Measurements from ENCODE around the gene BTBD6.

The BTBD6 gene

DNA sequence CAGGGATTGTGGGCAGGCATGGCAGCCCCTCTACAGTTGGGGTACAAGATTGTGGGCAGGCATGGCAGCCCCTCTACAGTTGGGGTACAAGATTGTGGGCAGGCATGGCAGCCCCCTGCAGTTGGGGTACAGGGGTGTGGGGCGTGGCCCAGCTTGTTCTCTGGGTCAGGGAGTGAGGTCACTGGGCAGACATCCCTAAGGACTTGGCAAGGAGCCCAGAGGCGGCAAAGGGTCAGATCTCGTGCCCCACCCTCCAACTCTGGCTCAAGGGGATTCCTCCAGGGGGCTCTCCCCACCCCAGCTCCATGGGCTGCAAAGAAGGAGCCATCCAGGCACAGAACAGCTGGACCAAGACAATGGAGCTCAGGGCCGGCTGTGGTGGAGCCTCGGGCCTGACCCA lies 41.5 kb upstream of the BTBD6 start:
- H3K27ac Mint-ChIP-seq = no peak overlapping the region
- peaks cover 34% of the 10 kb centered on the region for H3K36me3 Mint-ChIP-seq (ENCODE audit: low read depth)
- H3K4me3 Mint-ChIP-seq = no peak overlapping the region
- peaks cover 41% of the 10 kb centered on the region for H3K27me3 Mint-ChIP-seq
- peaks cover 26% of the 10 kb centered on the region for H3K4me1 Mint-ChIP-seq (ENCODE audit: low read depth)
- no peaks in the 10 kb centered on the region for H3K9me3 Mint-ChIP-seq
- intact Hi-C loops (cut with micrococcal nuclease) = no loop called here

DNA sequence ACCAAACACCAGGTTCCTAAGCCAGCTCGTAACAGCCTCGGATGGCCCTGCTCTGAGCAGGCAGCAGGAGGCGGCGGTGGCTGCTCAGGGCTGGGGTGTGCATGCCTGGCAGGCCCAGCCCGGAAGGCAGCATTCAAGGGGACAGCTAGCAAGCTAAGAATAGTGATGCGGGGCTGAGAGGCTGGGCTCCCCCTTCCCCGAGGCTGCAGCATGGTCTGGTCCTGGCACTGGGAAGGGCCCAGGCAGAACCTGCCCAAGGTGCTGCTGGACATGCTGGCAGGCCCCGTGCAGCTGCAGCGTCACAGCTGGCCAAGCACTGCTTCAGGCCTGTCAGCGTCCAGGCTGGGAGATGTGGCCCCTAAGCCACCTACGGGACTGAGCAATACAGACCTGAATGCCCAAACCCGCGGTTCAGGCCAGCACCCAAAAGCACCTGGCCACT lies 40.9 kb upstream of the BTBD6 start:
- no peaks in the 10 kb centered on the region for H3K9me3 Mint-ChIP-seq
- H3K27me3 Mint-ChIP-seq = peaks cover 37% of the 10 kb centered on the region
- peaks cover 40% of the 10 kb centered on the region for H3K36me3 Mint-ChIP-seq (ENCODE audit: low read depth)
- intact Hi-C loops (cut with micrococcal nuclease) = no loop called here
- peaks cover 20% of the 10 kb centered on the region for H3K4me1 Mint-ChIP-seq (ENCODE audit: low read depth)
- H3K27ac Mint-ChIP-seq = no peak overlapping the region
- no peak overlapping the region for H3K4me3 Mint-ChIP-seq

- Mint-ChIP-seq H3K27ac (no peak overlapping the region), H3K36me3 (ENCODE audit: low read depth) (peaks cover 47% of the 10 kb centered on the region), H3K4me1 (ENCODE audit: low read depth) (peaks cover 13% of the 10 kb centered on the region), H3K4me3 (no peak overlapping the region), H3K9me3 (no peaks in the 10 kb centered on the region), H3K27me3 (peaks cover 34% of the 10 kb centered on the region)
- intact Hi-C loops (cut with micrococcal nuclease) = no loop called here
Measured at GRCh38 chr14:105207996-105208737, 40.2 kb upstream of the BTBD6 start.

GRCh38 chr14:105208738-105209075 lies 39.6 kb upstream of the BTBD6 start:
- Mint-ChIP-seq H3K27ac (no peak overlapping the region), H3K36me3 (ENCODE audit: low read depth) (peaks cover 52% of the 10 kb centered on the region)

DNA sequence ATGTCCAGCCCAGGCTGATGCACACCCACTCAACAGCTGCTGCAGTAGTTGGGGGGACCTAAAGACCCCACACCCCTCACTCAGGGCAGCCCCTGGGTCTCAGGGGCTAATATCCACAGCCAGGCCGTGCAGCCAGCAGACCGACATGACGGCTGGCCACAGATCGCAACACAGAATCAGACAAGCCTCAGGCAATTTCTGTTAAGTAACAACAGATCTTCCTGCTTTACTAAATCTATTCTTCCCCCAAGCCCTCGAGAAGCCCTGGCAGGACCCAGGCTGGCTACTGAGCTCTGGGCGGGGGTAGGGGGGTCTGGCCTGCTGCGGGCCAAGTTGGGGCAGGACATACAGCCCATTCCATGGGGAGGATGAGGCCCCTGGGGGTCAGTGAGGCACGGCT lies 39.2 kb upstream of the BTBD6 start:
- Mint-ChIP-seq H3K27me3 (peaks cover 26% of the 10 kb centered on the region), H3K36me3 (ENCODE audit: low read depth) (peaks cover 56% of the 10 kb centered on the region), H3K27ac (no peak overlapping the region), H3K4me1 (ENCODE audit: low read depth) (peaks cover 11% of the 10 kb centered on the region), H3K9me3 (no peaks in the 10 kb centered on the region), H3K4me3 (no peak overlapping the region)
- intact Hi-C loops (cut with micrococcal nuclease) = no loop called here

More at GRCh38 chr14:105208738-105209075, 39.6 kb upstream of the BTBD6 start:
- H3K4me3 Mint-ChIP-seq = no peak overlapping the region
- peaks cover 30% of the 10 kb centered on the region for H3K27me3 Mint-ChIP-seq
- intact Hi-C loops (cut with micrococcal nuclease) = no loop called here
- H3K9me3 Mint-ChIP-seq = no peaks in the 10 kb centered on the region
- H3K4me1 Mint-ChIP-seq (ENCODE audit: low read depth) = peaks cover 12% of the 10 kb centered on the region

DNA sequence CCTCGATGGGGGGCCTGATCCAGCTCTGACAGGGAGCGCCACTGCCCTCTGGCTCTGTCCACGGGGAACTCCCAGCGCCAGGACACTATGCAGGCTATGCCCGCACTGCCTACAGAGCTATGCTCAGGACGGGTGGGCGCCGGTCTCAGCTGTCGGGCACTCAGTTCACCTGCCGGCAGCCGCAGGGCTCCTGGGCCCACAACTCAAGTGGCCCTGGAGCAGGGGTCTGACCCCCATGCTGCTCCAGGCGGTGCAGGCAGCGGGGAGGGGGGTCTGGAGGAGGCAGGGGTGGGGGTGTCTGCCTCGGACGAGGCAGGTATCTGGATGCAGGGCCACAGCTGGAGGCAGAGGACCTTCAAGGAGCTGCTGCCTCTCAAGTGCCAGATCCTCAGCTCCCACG lies 38.7 kb upstream of the BTBD6 start:
- intact Hi-C loops (cut with micrococcal nuclease) = no loop called here
- Mint-ChIP-seq H3K27ac (no peak overlapping the region), H3K9me3 (no peaks in the 10 kb centered on the region), H3K36me3 (ENCODE audit: low read depth) (peaks cover 62% of the 10 kb centered on the region), H3K4me3 (no peak overlapping the region), H3K27me3 (peaks cover 20% of the 10 kb centered on the region), H3K4me1 (ENCODE audit: low read depth) (peaks cover 5% of the 10 kb centered on the region)

- intact Hi-C loops (cut with micrococcal nuclease) = no loop called here
- Mint-ChIP-seq H3K36me3 (ENCODE audit: low read depth) (peaks cover 70% of the 10 kb centered on the region), H3K27me3 (peaks cover 12% of the 10 kb centered on the region), H3K27ac (no peak overlapping the region), H3K9me3 (no peaks in the 10 kb centered on the region), H3K4me1 (ENCODE audit: low read depth) (no peaks in the 10 kb centered on the region), H3K4me3 (no peak overlapping the region)
Measured at GRCh38 chr14:105210266-105211025, 37.9 kb upstream of the BTBD6 start.

GRCh38 chr14:105211086-105211757 lies 37.1 kb upstream of the BTBD6 start:
- Mint-ChIP-seq H3K9me3 (no peaks in the 10 kb centered on the region), H3K4me1 (ENCODE audit: low read depth) (no peaks in the 10 kb centered on the region), H3K27me3 (peaks cover 5% of the 10 kb centered on the region), H3K36me3 (ENCODE audit: low read depth) (peaks cover 78% of the 10 kb centered on the region), H3K27ac (no peak overlapping the region), H3K4me3 (no peak overlapping the region)
- intact Hi-C loops (cut with micrococcal nuclease) = no loop called here

GRCh38 chr14:105211758-105212089 lies 36.6 kb upstream of the BTBD6 start:
- Mint-ChIP-seq H3K4me3 (no peak overlapping the region), H3K9me3 (no peaks in the 10 kb centered on the region), H3K4me1 (ENCODE audit: low read depth) (no peaks in the 10 kb centered on the region), H3K36me3 (ENCODE audit: low read depth) (peaks cover 83% of the 10 kb centered on the region), H3K27ac (no peak overlapping the region), H3K27me3 (peaks cover 1% of the 10 kb centered on the region)
- intact Hi-C loops (cut with micrococcal nuclease) = no loop called here

- H3K27ac Mint-ChIP-seq = no peak overlapping the region
- intact Hi-C loops (cut with micrococcal nuclease) = no loop called here
- H3K4me1 Mint-ChIP-seq (ENCODE audit: low read depth) = no peaks in the 10 kb centered on the region
- H3K9me3 Mint-ChIP-seq = no peaks in the 10 kb centered on the region
- H3K27me3 Mint-ChIP-seq = no peaks in the 10 kb centered on the region
- H3K4me3 Mint-ChIP-seq = no peak overlapping the region
- H3K36me3 Mint-ChIP-seq (ENCODE audit: low read depth) = peaks cover 93% of the 10 kb centered on the region
Measured at GRCh38 chr14:105212541-105213300, 35.6 kb upstream of the BTBD6 start.

DNA sequence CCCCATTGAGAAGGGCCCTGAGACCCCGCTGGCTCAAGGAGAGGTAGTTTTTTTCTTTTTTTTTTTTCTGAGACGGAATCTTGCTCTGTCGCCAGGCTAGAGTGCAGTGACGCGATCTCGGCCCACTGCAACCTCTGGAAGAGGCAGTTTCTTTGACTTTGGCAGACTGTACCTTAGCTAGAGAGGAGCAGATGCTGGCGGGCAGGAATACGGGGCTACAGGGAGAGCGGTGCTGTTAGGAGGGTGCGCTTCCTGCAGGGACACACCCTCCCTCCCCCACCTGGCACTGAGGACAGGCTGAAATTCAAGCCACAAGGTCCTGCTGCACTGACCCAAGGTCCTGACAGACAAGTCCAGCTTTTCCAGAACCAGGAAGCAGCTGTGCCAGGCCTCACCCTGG lies 35.0 kb upstream of the BTBD6 start:
- intact Hi-C loops (cut with micrococcal nuclease) = no loop called here
- peaks cover 99% of the 10 kb centered on the region for H3K36me3 Mint-ChIP-seq (ENCODE audit: low read depth)
- no peaks in the 10 kb centered on the region for H3K9me3 Mint-ChIP-seq
- no peaks in the 10 kb centered on the region for H3K4me1 Mint-ChIP-seq (ENCODE audit: low read depth)
- no peaks in the 10 kb centered on the region for H3K27me3 Mint-ChIP-seq
- H3K27ac Mint-ChIP-seq = no peak overlapping the region
- no peak overlapping the region for H3K4me3 Mint-ChIP-seq

- H3K4me1 Mint-ChIP-seq (ENCODE audit: low read depth) = no peaks in the 10 kb centered on the region
- no peaks in the 10 kb centered on the region for H3K9me3 Mint-ChIP-seq
- peaks cover 100% of the 10 kb centered on the region for H3K36me3 Mint-ChIP-seq (ENCODE audit: low read depth)
- H3K27ac Mint-ChIP-seq = no peak overlapping the region
- no peak overlapping the region for H3K4me3 Mint-ChIP-seq
- H3K27me3 Mint-ChIP-seq = no peaks in the 10 kb centered on the region
- intact Hi-C loops (cut with micrococcal nuclease) = no loop called here
Measured at GRCh38 chr14:105214324-105214915, 33.9 kb upstream of the BTBD6 start.

DNA sequence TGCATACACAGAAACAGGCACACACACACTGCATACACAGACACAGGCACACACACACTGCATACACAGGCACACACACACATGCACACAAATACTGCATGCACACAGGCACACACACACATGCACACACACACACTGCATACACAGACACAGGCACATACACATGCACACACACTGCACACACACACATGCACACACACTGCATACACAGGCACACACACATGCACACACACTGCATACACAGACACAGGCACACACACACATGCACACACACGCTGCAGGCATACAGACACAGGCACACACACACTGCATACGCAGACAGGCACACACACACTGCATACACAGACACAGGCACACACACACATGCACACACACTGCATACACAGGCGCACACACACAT lies 32.7 kb upstream of the BTBD6 start:
- Mint-ChIP-seq H3K27ac (no peak overlapping the region), H3K36me3 (ENCODE audit: low read depth) (peaks cover 100% of the 10 kb centered on the region)
- intact Hi-C loops (cut with micrococcal nuclease) = no loop called here

More for the DNA sequence above, 32.7 kb upstream of the BTBD6 start:
- Mint-ChIP-seq H3K9me3 (no peaks in the 10 kb centered on the region), H3K4me1 (ENCODE audit: low read depth) (no peaks in the 10 kb centered on the region), H3K27me3 (no peaks in the 10 kb centered on the region), H3K4me3 (no peak overlapping the region)

Data from dendritic cell treated with granulocyte-macrophage colony-stimulating factor and Interleukin-4, amounts not matched to agents 40 ng/mL and 50 ng/mL, for 4 days (primary cell).